HepG2 (cell line): ENCODE results near the gene SAMM50. TPM values are rescaled to one million over a fixed set of nuclear protein-coding genes. Genes with fewer than 3 reads are reported as not detected.

Experiments
- ARNTL ChIP-seq: sonication (generic); formaldehyde crosslinking; IDR thresholded peaks from 2 replicates; pipeline ENCODE4 v1.4.0; 2020; ENCODE audit warnings: mild to moderate bottlenecking, missing genetic modification reagents
- FUBP1 ChIP-seq: sonication (generic); formaldehyde crosslinking; IDR thresholded peaks from 2 replicates; pipeline ENCODE4 v1.5.1; 2020; ENCODE audit warnings: missing genetic modification reagents, mild to moderate bottlenecking, borderline replicate concordance
- HMGA1 ChIP-seq: sonication (generic); formaldehyde crosslinking; conservative IDR thresholded peaks from 2 replicates; pipeline ENCODE4 v1.4.0; 2020; ENCODE audit warnings: missing genetic modification reagents
- HNRNPL ChIP-seq: fragments of 200-400 bp; formaldehyde crosslinking; IDR thresholded peaks from 2 replicates; pipeline ENCODE4 v1.6.1; 2017; ENCODE audit warnings: mild to moderate bottlenecking, low read depth, low read length
- KLF11 ChIP-seq: IDR thresholded peaks from 2 replicates; pipeline ENCODE4 v1.6.1; 2016; ENCODE audit warnings: missing compliant biosample characterization
- MBD4 ChIP-seq: IDR thresholded peaks from 2 replicates; pipeline ENCODE4 v1.6.1; 2012; ENCODE audit warnings: low read length, inconsistent platforms, borderline replicate concordance
- MYPOP ChIP-seq: sonication (generic); formaldehyde crosslinking; IDR thresholded peaks from 2 replicates; pipeline ENCODE4 v1.8.1; 2023; ENCODE audit warnings: mild to moderate bottlenecking, moderate library complexity, missing genetic modification reagents
- NFKBIZ ChIP-seq: IDR thresholded peaks from 2 replicates; pipeline ENCODE4 v1.6.1; 2018; ENCODE audit warnings: missing genetic modification reagents, missing compliant biosample characterization
- NKX3-1 ChIP-seq: sonication (generic); formaldehyde crosslinking; IDR thresholded peaks from 2 replicates; pipeline ENCODE4 v1.5.0; 2020; ENCODE audit warnings: missing genetic modification reagents
- ONECUT2 ChIP-seq: sonication (generic); formaldehyde crosslinking; IDR thresholded peaks from 2 replicates; pipeline ENCODE4 v1.4.0; 2020; ENCODE audit warnings: missing genetic modification reagents
- PCBP2 ChIP-seq: fragments of 200-400 bp; formaldehyde crosslinking; optimal IDR thresholded peaks from 2 replicates; pipeline ENCODE3; 2018; ENCODE audit warnings: low read length, low read depth; ENCODE audit not compliant: poor library complexity, severe bottlenecking
- PHF20 ChIP-seq: sonication (generic); formaldehyde crosslinking; IDR thresholded peaks from 2 replicates; pipeline ENCODE4 v1.5.0; 2020; ENCODE audit warnings: mild to moderate bottlenecking, missing genetic modification reagents
- RXRB ChIP-seq: IDR thresholded peaks from 2 replicates; pipeline ENCODE4 v1.6.1; 2016; ENCODE audit warnings: borderline replicate concordance, missing genetic modification reagents, missing compliant biosample characterization
- SOX6 ChIP-seq, 2 experiments: fragments of 450-650 bp in 1 of 2; sonication (generic) in 1 of 2; formaldehyde crosslinking in 1 of 2; IDR thresholded peaks; 2 replicates each; pipeline versions ENCODE4 v1.4.0 to v1.6.1; 2017 to 2020; ENCODE audit warnings: antibody characterized with exemption in 1 of 2, mild to moderate bottlenecking in 1 of 2, missing genetic modification reagents in 1 of 2
- ZBTB21 ChIP-seq: sonication (generic); formaldehyde crosslinking; IDR thresholded peaks from 2 replicates; pipeline ENCODE4 v1.4.0; 2020; ENCODE audit warnings: missing genetic modification reagents
- ZHX1 ChIP-seq: sonication (generic); formaldehyde crosslinking; IDR thresholded peaks from 2 replicates; pipeline ENCODE4 v1.8.1; 2022; ENCODE audit warnings: low read depth, mild to moderate bottlenecking, missing genetic modification reagents
- ZIK1 ChIP-seq: sonication (generic); formaldehyde crosslinking; IDR thresholded peaks from 2 replicates; pipeline ENCODE4 v1.5.0; 2020; ENCODE audit warnings: mild to moderate bottlenecking, low read depth, missing genetic modification reagents, borderline replicate concordance
- ZNF460 ChIP-seq: sonication (generic); formaldehyde crosslinking; IDR thresholded peaks from 2 replicates; pipeline ENCODE4 v1.5.1; 2020; ENCODE audit warnings: missing genetic modification reagents, mild to moderate bottlenecking, borderline replicate concordance
- ZNF616 ChIP-seq: sonication (generic); formaldehyde crosslinking; IDR thresholded peaks from 2 replicates; pipeline ENCODE4 v1.5.0; 2020; ENCODE audit warnings: low read depth, mild to moderate bottlenecking, missing genetic modification reagents
- ZSCAN29 ChIP-seq: sonication (generic); formaldehyde crosslinking; conservative IDR thresholded peaks from 2 replicates; pipeline ENCODE4 v1.4.0; 2020; ENCODE audit warnings: mild to moderate bottlenecking, missing genetic modification reagents
- polyA plus RNA-seq, 8 experiments: library from polyadenylated mRNA; depleted of rRNA in 3 of 8; stranded (reverse) in 7 of 8; unstranded in 1 of 8; fragments of >200 nt; fragmentation: Illumina TruSeq in 4 of 8; extraction: Trizol in 4 of 8; gene quantifications; 2 replicates each; pipeline versions ENCODE4 v1.2.1 to v1.2.3, GENCODE V29; 2011 to 2016; ENCODE audit warnings: low read depth in 4 of 8, missing spikeins in 1 of 8, mixed read lengths in 1 of 8; ENCODE audit not compliant: insufficient read depth in 1 of 8
- total RNA-seq, 5 experiments: library from RNA; depleted of rRNA; stranded (reverse); fragments of >200 nt; fragmentation: Illumina TruSeq; extraction: Trizol; gene quantifications; 2 replicates each; pipeline ENCODE4 v1.2.3, GENCODE V29; 2016; ENCODE audit warnings: low read depth in 1 of 5
- TF ChIP-seq, protein P1 (sequence below): sonication (generic); formaldehyde crosslinking; IDR thresholded peaks from 2 replicates; pipeline ENCODE4 v1.5.1; 2020; ENCODE audit warnings: missing genetic modification reagents, mild to moderate bottlenecking, borderline replicate concordance

Gene SAMM50
- total and polyA plus RNA-seq, 2 of the 13 experiments (the other 11 are each of a cell fraction or from before 2014, with no cell fraction given): 34.7 to 63.4 TPM

- no peak for TF ChIP-seq FUBP1 (CRISPR knock-in tag)
- peak; percentile 71; the same call in 1 of the 2 replicates for TF ChIP-seq ZNF616 (CRISPR knock-in tag)
- TF ChIP-seq NFKBIZ: 0 out of 2 replicates have a peak, but pooled peaks have one; percentile 36
- TF ChIP-seq ONECUT2 (CRISPR knock-in tag): no peak
- no peak for TF ChIP-seq ZBTB21 (CRISPR knock-in tag)
- no peak; the same call in 1 of the 2 replicates for TF ChIP-seq NKX3-1
- TF ChIP-seq HNRNPL: peak; percentile 62; the same call in 1 of the 2 replicates
- TF ChIP-seq ARNTL (CRISPR knock-in tag): peak; percentile 63; the same call in 1 of the 2 replicates
- no peak for TF ChIP-seq MBD4
- no peak for TF ChIP-seq SOX6 (IDR thresholded peaks at IDR 0.05)
- peak; percentile 72 for TF ChIP-seq SOX6 (CRISPR knock-in tag; IDR thresholded peaks at IDR 0.05)
- peak; percentile 61; the same call in 1 of the 2 replicates for TF ChIP-seq MYPOP (CRISPR knock-in tag)
- TF ChIP-seq ZSCAN29 (CRISPR knock-in tag): 0 out of 2 replicates have a peak, but pooled peaks have one; percentile 34
- TF ChIP-seq HMGA1 (CRISPR knock-in tag): no peak
- TF ChIP-seq KLF11 (CRISPR knock-in tag): no peak
- TF ChIP-seq ZHX1 (CRISPR knock-in tag): peak; percentile 72; the same call in 1 of the 2 replicates
- TF ChIP-seq PHF20 (CRISPR knock-in tag): peak; percentile 97
- TF ChIP-seq RXRB: peak; percentile 52; the same call in 1 of the 2 replicates
- TF ChIP-seq ZIK1: peak; percentile 90
- TF ChIP-seq ZNF460: no peak
- TF ChIP-seq, protein P1, sequence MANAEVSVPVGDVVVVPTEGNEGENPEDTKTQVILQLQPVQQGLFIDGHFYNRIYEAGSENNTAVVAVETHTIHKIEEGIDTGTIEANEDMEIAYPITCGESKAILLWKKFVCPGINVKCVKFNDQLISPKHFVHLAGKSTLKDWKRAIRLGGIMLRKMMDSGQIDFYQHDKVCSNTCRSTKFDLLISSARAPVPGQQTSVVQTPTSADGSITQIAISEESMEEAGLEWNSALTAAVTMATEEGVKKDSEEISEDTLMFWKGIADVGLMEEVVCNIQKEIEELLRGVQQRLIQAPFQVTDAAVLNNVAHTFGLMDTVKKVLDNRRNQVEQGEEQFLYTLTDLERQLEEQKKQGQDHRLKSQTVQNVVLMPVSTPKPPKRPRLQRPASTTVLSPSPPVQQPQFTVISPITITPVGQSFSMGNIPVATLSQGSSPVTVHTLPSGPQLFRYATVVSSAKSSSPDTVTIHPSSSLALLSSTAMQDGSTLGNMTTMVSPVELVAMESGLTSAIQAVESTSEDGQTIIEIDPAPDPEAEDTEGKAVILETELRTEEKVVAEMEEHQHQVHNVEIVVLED: peak; percentile 88; the same call in 1 of the 2 replicates
- no peak for TF ChIP-seq PCBP2
These were observed at the start of gene SAMM50 (continued) for GRCh38 chr22:43955040-43955882.
